ENCODE results near the gene TAF7L.
A peak's percentile ranks its signal among the peaks of the same experiment; 100 is the strongest.

TAF7L gene

DNA sequence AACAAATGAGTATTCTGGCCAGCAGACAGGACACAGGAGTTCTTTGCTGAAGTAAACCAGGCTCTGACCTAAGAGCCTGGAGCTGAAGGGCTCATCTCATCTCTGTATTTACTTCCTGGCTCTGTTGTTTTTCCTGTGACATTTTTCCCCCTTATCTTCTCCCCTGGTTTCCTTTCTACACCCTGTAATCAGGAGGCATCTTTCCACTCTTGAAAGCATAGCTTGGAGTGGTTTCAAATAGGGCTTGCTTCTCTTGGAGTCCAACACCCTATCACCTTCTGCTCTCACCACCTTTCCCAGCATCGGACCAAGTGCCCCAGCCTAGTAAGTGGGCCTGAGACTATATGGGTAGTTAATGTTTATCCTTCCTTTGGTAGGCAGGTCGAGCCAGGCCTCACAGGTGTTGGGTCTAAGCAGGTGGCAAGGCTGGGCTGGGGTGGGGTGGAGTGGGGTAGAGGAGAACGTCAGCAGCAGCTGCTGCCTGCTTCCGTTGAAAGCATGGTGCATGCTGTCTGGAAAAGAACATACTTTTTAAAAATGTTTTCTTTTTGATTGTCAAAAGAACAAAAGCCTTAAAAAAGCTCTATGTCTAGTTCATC is 70.4 kb downstream of the TAF7L start:
- DNase-seq = peak in 1 of 2 experiments; percentile 18

DNA sequence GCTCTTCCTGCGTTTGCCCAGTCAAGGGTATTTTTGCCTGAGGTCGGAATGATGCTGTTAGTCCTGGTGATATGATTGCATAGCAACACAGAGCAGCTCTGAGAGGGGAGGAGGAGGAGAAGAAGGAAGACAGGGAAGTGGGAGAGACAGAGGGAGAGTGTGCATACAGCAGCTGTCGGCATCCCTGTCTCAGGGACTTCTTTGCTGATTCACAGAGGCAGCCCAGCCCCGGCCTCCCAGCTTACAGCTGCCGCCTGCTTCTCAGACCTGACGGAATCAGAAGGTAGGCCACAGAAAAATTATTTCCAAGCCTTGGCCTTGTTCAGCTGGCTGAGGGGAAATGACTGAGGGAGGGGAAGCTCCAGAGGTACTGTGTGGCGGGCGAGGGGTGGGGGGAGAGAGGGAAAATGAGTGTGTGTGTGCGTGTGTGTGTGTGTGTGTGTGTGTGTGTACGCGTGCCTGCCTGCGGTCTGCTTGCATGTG is 71.2 kb downstream of the TAF7L start:
- DNase-seq = peak; percentile 29 to 33

DNA sequence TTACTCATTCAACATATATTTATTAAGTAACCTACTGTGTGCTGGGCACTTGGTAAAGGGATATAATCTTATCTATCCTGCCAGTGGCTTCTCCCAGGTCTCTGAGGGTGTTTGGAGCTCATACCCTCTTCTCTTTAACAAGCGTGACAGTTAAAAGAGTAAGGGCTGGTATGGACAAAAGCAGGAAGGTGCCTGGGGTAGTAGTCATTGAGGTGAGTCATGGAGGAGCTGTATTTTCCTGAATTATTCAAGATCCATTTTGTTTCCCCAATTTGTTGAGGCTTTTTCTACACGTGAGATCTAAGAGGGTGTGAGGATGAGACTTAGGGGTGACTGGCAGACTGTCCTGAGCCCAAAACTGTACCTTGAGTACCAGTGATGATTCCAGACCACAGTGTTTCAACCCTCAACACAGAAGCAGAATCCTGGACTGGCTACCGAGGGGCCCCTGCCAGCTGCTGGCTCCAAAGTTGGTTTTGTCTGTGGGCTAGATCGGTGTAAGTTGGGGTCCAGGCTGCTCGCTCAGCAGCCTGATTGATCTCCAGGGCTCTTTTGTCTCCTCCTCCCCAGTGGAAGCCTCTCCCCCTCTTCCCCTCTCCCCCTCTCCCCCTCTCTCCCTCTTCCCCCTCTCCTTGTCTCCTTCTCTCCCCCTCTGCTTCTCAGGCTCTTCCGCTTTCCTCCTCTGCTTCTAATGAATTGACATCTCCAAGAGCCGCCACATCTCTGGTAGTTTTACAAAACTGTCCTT is 71.8 kb downstream of the TAF7L start, which contains the start of gene DRP2:
Gene DRP2, plus strand, starts transcription at position 671 of the 748 bp plus-strand sequence. CDS start 11,862 bp downstream, outside the sequence.
- no peak for DNase-seq
